Activated CD4-positive, alpha-beta memory T cell treated with anti-CD3 and anti-CD28 coated beads, Interleukin-2, amount 10 ng/mL, durations not matched to agents 7 days and 5 days (primary cell): ENCODE data around the gene EEF2. TPM values are rescaled to one million over a fixed set of nuclear protein-coding genes. Genes with fewer than 3 reads are reported as not detected.

Experiments used
- CTCF ChIA-PET: fragments of 350-600 bp; sonication (Branson Sonifier 250); formaldehyde crosslinking; loops from one replicate; lab custom pipeline; 2021; ENCODE audit warnings: antibody characterized with exemption, inconsistent platforms; lab: Charles Lee
- POLR2A ChIA-PET: fragments of 350-600 bp; sonication (Branson Sonifier 250); formaldehyde crosslinking; loops from one replicate; lab custom pipeline; 2021; ENCODE audit warnings: antibody characterized with exemption; lab: Charles Lee
- DNase-seq: peaks from one replicate; pipeline ENCODE4 v3.0.0-alpha.2; 2020
- H3K27ac Mint-ChIP-seq: one replicate; pipeline ENCODE4 v1.8.0; 2021; ENCODE audit warnings: mild to moderate bottlenecking, mixed read lengths
- H3K27me3 Mint-ChIP-seq: one replicate; pipeline ENCODE4 v1.8.0; 2021; ENCODE audit warnings: mixed read lengths
- H3K36me3 Mint-ChIP-seq: one replicate; pipeline ENCODE4 v1.8.0; 2021; ENCODE audit warnings: low read depth, mixed read lengths
- H3K4me1 Mint-ChIP-seq: one replicate; pipeline ENCODE4 v1.8.0; 2021; ENCODE audit warnings: mixed read lengths
- H3K4me3 Mint-ChIP-seq: one replicate; pipeline ENCODE4 v1.8.0; 2021; ENCODE audit warnings: mild to moderate bottlenecking, mixed read lengths
- H3K9me3 Mint-ChIP-seq: one replicate; pipeline ENCODE4 v1.8.0; 2021; ENCODE audit warnings: mixed read lengths
- total RNA-seq, 2 experiments: library from RNA; stranded (reverse); gene quantifications; one replicate each; pipeline ENCODE4 v1.2.3, GENCODE V29; 2021

The EEF2 gene
- total RNA-seq, 2 experiments from 2014 or later: 1,543 to 1,592 TPM

GRCh38 chr19:4023600-4024398 is 38.5 kb upstream of the EEF2 start:
- H3K4me3 Mint-ChIP-seq: no peak overlapping the region
- DNase-seq: no peak
- ChIA-PET POLR2A (no interaction called here), CTCF (no interaction called here)
- peaks cover 17% of the 10 kb centered on the region for H3K36me3 Mint-ChIP-seq
- no peak overlapping the region for H3K27ac Mint-ChIP-seq
- H3K27me3 Mint-ChIP-seq: no peaks in the 10 kb centered on the region
- peaks cover 3% of the 10 kb centered on the region for H3K9me3 Mint-ChIP-seq
- no peaks in the 10 kb centered on the region for H3K4me1 Mint-ChIP-seq

DNA sequence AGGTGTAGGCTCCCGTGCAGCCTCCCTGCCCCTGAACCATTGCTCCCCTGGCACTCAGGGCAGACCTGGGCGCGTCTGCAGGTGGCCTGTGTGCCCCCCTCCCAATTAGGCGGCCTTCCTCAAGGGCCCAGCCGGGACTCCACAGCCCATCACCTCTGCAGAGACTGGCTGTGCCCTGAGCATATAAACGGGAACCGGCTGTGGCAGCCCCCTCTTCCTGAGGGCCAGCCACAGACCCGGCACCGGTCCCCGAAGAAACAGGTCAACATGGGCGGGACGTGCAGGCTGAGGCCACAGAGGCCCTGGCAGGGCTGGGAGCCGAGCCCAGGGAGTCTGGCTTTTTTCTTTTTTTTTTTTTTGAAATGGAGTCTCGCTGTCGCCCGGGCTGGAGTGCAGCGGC is 34.3 kb upstream of the EEF2 start:
- CTCF ChIA-PET: no interaction called here
- no peaks in the 10 kb centered on the region for H3K27me3 Mint-ChIP-seq
- no peak overlapping the region for H3K27ac Mint-ChIP-seq
- no peaks in the 10 kb centered on the region for H3K4me1 Mint-ChIP-seq
- H3K9me3 Mint-ChIP-seq: peaks cover 3% of the 10 kb centered on the region
- no peak overlapping the region for H3K4me3 Mint-ChIP-seq
- no peak for DNase-seq
- POLR2A ChIA-PET: interaction anchor here (0.6 kb wide), 1 partner anchor 333 kb away, joined by 3 read pairs; no protein-coding TSS in a partner anchor
- peaks cover 21% of the 10 kb centered on the region for H3K36me3 Mint-ChIP-seq

DNA sequence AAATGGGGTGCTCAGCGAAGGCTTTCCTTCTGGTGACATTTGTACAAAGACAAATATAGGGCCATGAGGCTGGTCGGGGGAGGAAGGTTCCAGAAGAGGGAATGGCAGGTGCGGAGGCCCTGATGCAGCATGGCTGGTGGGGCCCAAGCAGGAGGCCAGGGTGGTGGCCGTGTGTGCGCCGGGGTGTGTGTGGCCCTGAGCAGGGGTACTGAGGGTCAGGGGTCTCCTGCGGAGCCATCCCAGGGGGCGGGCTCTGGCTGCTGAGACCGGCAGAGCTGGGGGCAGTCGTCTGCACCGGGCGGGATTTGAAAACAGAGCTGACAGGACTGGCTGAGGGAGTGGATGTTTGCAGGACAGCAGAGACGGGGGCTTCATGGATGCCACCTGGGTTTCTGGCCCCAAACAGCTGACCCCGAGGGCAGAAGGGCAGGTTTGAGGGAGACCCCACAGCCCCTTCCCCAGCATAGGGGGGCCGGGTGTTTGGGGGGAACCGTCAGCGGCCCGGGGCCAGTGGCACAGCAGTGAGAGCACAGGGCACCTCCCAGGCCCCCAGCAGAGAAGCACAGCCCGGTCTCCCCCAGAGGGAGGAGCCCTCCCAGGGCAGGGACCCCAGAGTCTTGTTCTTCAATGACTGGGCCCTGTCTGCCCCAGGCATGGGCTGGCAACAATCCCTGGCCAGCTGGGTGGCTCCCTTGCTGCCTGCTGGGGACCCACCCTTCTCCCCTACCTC is 33.7 kb upstream of the EEF2 start:
- ChIA-PET CTCF (no interaction called here), POLR2A (no interaction called here)
- no peak for DNase-seq
- Mint-ChIP-seq H3K27ac (no peak overlapping the region), H3K36me3 (peaks cover 16% of the 10 kb centered on the region), H3K9me3 (peaks cover 3% of the 10 kb centered on the region), H3K27me3 (no peaks in the 10 kb centered on the region), H3K4me3 (no peak overlapping the region), H3K4me1 (no peaks in the 10 kb centered on the region)

DNA sequence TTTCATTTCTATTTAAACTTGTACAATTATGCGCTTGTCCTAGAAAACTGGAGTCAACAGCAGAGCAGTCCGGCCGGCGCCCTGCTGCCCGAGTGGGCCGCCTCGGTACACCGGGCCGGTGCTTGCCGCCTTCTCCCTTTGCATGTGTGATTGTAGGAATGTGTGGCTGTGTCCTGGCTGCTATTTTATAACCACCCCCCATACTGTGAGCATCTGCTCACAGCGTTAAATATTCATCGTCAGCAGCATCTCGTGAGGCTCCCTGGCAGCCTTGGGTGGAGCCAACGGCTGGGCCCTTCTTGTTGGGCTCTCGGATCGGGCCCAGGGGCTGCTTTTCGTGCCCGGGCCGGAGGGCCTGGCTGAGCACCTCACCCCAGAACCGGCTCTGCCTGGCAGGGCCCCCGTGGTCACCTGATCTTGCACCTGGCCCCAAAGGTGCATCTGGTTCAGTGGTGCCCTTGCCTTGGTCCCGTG is 32.9 kb upstream of the EEF2 start:
- no peak overlapping the region for H3K27ac Mint-ChIP-seq

DNA sequence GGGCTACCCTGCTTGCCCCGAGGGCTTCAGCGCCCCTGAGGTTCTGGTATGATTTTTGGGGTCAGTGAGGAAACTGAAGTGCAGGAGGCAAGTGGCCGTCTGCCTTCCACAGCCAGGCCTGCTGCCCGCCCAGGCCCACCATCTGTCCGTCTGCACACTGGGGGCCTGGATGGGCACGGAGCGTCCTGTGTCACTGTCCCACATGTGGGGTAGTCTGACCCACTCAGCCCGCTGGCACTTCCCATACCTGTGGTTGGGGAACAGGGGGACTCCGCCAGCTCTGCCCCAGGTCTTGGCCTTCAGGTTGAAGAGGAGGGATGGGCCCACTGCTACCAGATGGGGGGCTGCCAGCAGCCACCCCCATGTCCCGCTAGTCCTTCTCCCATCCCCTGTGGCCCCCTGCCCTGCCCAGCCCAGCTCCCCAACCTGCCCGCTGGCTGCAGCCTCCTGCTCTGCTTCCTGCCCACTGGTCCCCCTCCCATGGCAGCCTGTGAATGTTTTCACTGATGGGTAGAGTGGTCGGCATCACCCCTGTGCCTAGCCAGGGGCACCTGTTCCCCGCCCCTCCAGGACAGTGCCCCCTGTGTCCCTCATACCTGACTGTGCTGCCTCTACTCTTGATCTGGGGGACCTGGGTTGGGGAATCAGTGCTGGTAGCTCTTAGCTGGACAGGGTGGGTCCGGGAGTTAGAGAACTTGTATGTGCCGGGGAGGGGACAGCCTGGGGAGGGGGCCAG is 31.8 kb upstream of the EEF2 start:
- ChIA-PET CTCF (interaction anchor here (0.5 to 0.6 kb wide), 2 partner anchors 57 to 150 kb away, joined by 3 to 5 read pairs; no protein-coding TSS in a partner anchor), POLR2A (no interaction called here)
- H3K9me3 Mint-ChIP-seq: peaks cover 3% of the 10 kb centered on the region
- peaks cover 18% of the 10 kb centered on the region for H3K36me3 Mint-ChIP-seq
- DNase-seq: no peak
- H3K4me1 Mint-ChIP-seq: peaks cover 2% of the 10 kb centered on the region
- H3K27me3 Mint-ChIP-seq: no peaks in the 10 kb centered on the region
- no peak overlapping the region for H3K4me3 Mint-ChIP-seq
- no peak overlapping the region for H3K27ac Mint-ChIP-seq

More for the DNA sequence above, 32.9 kb upstream of the EEF2 start:
- Mint-ChIP-seq H3K4me1 (no peaks in the 10 kb centered on the region), H3K4me3 (no peak overlapping the region), H3K36me3 (peaks cover 12% of the 10 kb centered on the region), H3K9me3 (peaks cover 3% of the 10 kb centered on the region), H3K27me3 (no peaks in the 10 kb centered on the region)
- ChIA-PET CTCF (no interaction called here), POLR2A (no interaction called here)
- DNase-seq: no peak

DNA sequence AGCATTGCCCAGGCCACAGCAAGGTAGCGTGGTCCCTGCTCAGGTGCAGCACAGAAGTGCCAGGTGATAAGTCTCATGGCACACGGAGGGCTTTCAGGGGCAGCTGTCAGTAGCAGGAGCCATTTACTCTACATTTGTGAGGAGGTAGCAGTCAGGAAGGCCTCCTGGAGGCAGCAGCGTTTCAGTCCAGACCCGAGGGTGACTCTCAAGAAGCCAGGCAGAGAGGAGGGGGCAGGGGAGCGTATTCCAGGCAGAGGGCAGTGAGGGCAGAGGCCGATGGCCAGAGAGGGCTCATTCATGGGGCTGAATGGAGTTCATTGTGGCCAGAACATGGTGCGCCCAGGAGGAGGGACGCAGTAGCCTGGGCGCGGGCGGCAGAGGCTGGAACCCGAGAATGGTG is 31.2 kb upstream of the EEF2 start:
- DNase-seq: no peak
- no peak overlapping the region for H3K27ac Mint-ChIP-seq
- no peak overlapping the region for H3K4me3 Mint-ChIP-seq
- no peaks in the 10 kb centered on the region for H3K27me3 Mint-ChIP-seq
- POLR2A ChIA-PET: no interaction called here
- H3K4me1 Mint-ChIP-seq: peaks cover 2% of the 10 kb centered on the region
- H3K9me3 Mint-ChIP-seq: no peaks in the 10 kb centered on the region
- CTCF ChIA-PET: interaction anchor here (0.5 kb wide), 1 partner anchor 58 kb away, joined by 5 read pairs; no protein-coding TSS in a partner anchor
- H3K36me3 Mint-ChIP-seq: peaks cover 15% of the 10 kb centered on the region

GRCh38 chr19:4015705-4016402 is 30.6 kb upstream of the EEF2 start:
- no peak overlapping the region for H3K4me3 Mint-ChIP-seq

GRCh38 chr19:4014541-4015491 is 29.6 kb upstream of the EEF2 start:
- H3K27ac Mint-ChIP-seq: no peak overlapping the region
- ChIA-PET CTCF (interaction anchor here (1.0 kb wide), 1 partner anchor 26 kb away, joined by 4 read pairs; no protein-coding TSS in a partner anchor), POLR2A (no interaction called here)
- H3K27me3 Mint-ChIP-seq: no peaks in the 10 kb centered on the region
- peaks cover 13% of the 10 kb centered on the region for H3K36me3 Mint-ChIP-seq
- no peak overlapping the region for H3K4me3 Mint-ChIP-seq
- H3K9me3 Mint-ChIP-seq: no peaks in the 10 kb centered on the region
- peak; percentile 60 for DNase-seq
- peaks cover 8% of the 10 kb centered on the region for H3K4me1 Mint-ChIP-seq

More at GRCh38 chr19:4015705-4016402, 30.6 kb upstream of the EEF2 start:
- peaks cover 15% of the 10 kb centered on the region for H3K36me3 Mint-ChIP-seq
- H3K9me3 Mint-ChIP-seq: no peaks in the 10 kb centered on the region
- H3K4me1 Mint-ChIP-seq: peaks cover 6% of the 10 kb centered on the region
- no peaks in the 10 kb centered on the region for H3K27me3 Mint-ChIP-seq
- ChIA-PET CTCF (interaction anchor here (1.0 kb wide), 1 partner anchor 28 kb away, joined by 4 read pairs; no protein-coding TSS in a partner anchor), POLR2A (no interaction called here)
- no peak for DNase-seq
- no peak overlapping the region for H3K27ac Mint-ChIP-seq

GRCh38 chr19:4013886-4014540 is 28.8 kb upstream of the EEF2 start:
- ChIA-PET CTCF (no interaction called here), POLR2A (no interaction called here)
- Mint-ChIP-seq H3K9me3 (no peaks in the 10 kb centered on the region), H3K36me3 (peaks cover 13% of the 10 kb centered on the region), H3K4me1 (peaks cover 16% of the 10 kb centered on the region), H3K4me3 (no peak overlapping the region), H3K27ac (no peak overlapping the region), H3K27me3 (no peaks in the 10 kb centered on the region)
- DNase-seq: no peak

- Mint-ChIP-seq H3K9me3 (no peaks in the 10 kb centered on the region), H3K4me3 (no peak overlapping the region), H3K27me3 (no peaks in the 10 kb centered on the region), H3K4me1 (peaks cover 23% of the 10 kb centered on the region), H3K27ac (no peak overlapping the region), H3K36me3 (peaks cover 9% of the 10 kb centered on the region)
- POLR2A ChIA-PET: interaction anchor here (0.9 kb wide), 1 partner anchor 29 kb away, joined by 4 read pairs; no protein-coding TSS in a partner anchor
- no peak for DNase-seq
- CTCF ChIA-PET: interaction anchor here (1.3 kb wide), 1 partner anchor 25 kb away, joined by 3 read pairs; no protein-coding TSS in a partner anchor
Measured at GRCh38 chr19:4012975-4013634, 27.8 kb upstream of the EEF2 start.
